SK-N-SH (cell line): Measurements from ENCODE around the gene TULP1.
A peak's percentile ranks its signal among the peaks of the same experiment; 100 is the strongest.

Source experiments
- CHD2 ChIP-seq: fragments of 150-350 bp; IDR thresholded peaks from 2 replicates; pipeline ENCODE4 v1.6.1; 2018; ENCODE audit warnings: low read length; ENCODE audit not compliant: partially characterized antibody
- CTCF ChIP-seq: fragments of 200-600 bp; sonication (generic); IDR thresholded peaks from 2 replicates; pipeline ENCODE4 v1.6.1; 2017; ENCODE audit warnings: antibody characterized with exemption, mild to moderate bottlenecking, moderate library complexity
- EZH2phosphoT487 ChIP-seq: fragments of 200-600 bp; sonication (generic); IDR thresholded peaks from 2 replicates; pipeline ENCODE4 v1.6.1; 2017; ENCODE audit warnings: low read depth, mixed run types, mild to moderate bottlenecking, antibody characterized with exemption, moderate library complexity, borderline replicate concordance
- POLR2AphosphoS5 ChIP-seq: IDR thresholded peaks from 2 replicates; pipeline ENCODE4 v1.6.1; 2012; ENCODE audit warnings: low read depth, low read length
- YY1 ChIP-seq: IDR thresholded peaks from 2 replicates; pipeline ENCODE4 v1.4.0; 2012; ENCODE audit warnings: low read depth, mild to moderate bottlenecking

DNA sequence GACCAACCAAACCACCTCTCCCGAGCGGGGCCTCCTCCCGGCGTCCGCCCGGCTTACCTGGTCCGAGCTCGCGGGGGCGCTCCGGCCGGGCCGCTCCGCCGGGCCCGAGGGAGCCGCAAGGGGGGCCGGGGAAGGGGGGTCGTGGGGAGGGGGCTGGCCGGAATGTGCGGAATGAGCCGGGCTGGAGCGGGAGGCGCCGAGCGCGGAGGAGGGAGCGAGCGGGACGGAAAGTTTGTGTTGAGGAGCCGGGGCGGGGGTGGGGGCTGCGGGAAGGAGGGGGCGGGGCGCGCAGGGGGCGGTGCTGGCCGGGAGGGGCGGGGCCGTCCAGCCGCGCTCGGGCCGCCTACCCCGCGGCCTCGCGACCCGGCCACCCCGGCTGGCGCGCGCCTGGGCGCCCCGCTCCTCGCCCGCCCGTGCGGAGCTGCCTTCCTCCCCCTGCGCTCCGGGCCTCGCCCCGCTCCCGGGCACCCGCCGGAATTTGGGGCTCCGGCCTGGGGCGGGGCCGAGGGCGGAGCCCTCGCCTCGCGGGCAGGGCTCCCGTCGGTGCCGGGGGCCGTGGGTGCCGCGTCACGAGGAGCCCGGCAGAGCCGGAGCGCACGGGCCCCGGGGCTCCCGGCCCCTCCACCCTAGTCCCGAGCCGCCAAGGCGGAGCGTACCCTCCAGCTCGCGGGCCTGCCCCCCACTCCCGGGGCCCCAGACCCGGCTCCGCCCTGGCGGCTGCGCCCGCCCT lies 15.7 kb downstream of the TULP1 start, which contains the start of gene TEAD3:
- TF ChIP-seq CTCF (peak; percentile 27), EZH2phosphoT487 (no peak), CHD2 (no peak), YY1 (no peak), POLR2AphosphoS5 (no peak)
